Measurements from ENCODE around the gene MAP2K7. TPM values are rescaled to one million over a fixed set of nuclear protein-coding genes. Genes with fewer than 3 reads are reported as not detected.

The MAP2K7 gene
- total and polyA plus RNA-seq, 2 donors: 9.8 to 31.0 TPM

DNA sequence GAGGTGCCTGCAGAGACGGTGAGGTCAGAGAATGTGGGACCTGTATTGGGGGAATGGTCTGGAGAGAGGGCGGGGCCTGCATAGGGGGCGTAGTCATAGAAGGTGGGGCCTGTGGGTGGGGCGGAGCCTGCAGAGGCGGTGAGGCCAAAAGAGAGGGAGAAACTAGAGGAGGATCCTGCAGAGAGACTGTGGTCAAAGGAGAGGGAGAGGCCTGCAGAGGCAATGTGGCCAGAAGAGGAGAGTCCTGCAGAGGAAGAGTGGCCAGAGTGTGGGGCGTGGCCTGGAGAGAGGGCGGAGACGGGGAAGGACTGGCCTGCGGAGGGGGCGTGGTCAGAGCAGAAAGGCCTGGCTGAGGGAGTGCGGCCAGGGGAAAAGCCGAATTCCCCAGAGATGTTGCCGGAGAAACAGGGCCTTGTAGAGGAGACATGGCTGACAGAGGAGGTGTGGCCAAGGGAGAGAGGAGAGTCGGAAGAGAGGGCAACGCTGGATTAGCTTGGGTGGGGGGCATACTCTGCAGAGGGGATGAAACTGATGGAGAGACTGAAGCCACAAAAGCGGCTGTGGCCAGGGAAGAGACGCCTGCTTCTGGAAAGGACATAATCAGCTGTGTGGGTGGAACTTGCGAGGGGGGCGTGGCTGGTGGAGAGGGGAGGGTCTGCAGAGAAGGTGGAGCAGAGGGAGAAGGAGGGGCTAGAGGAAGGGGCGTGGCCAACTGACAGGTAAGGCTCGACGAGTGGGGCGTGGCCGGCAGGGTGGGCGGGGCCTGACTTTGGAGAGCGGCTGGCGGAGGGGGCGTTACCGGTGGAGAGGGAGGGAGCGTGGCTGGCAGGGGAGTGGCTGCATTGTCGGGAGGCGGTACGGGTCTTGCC is 32.0 kb upstream of the MAP2K7 start:
- no peak overlapping the region for H3K27ac ChIP-seq (ENCODE audit: low read depth)
- DNase-seq (ENCODE audit: extremely low spot score): peak; percentile 78
- H3K4me1 ChIP-seq (ENCODE audit: insufficient read depth): peaks cover 5% of the 10 kb centered on the region
- WGBS: 8% methylated on average over 33 of the region's 33 CpGs
- H3K36me3 ChIP-seq (ENCODE audit: insufficient read depth): no peaks in the 10 kb centered on the region
- H3K4me3 ChIP-seq (ENCODE audit: low read depth, low read length): no peak overlapping the region

DNA sequence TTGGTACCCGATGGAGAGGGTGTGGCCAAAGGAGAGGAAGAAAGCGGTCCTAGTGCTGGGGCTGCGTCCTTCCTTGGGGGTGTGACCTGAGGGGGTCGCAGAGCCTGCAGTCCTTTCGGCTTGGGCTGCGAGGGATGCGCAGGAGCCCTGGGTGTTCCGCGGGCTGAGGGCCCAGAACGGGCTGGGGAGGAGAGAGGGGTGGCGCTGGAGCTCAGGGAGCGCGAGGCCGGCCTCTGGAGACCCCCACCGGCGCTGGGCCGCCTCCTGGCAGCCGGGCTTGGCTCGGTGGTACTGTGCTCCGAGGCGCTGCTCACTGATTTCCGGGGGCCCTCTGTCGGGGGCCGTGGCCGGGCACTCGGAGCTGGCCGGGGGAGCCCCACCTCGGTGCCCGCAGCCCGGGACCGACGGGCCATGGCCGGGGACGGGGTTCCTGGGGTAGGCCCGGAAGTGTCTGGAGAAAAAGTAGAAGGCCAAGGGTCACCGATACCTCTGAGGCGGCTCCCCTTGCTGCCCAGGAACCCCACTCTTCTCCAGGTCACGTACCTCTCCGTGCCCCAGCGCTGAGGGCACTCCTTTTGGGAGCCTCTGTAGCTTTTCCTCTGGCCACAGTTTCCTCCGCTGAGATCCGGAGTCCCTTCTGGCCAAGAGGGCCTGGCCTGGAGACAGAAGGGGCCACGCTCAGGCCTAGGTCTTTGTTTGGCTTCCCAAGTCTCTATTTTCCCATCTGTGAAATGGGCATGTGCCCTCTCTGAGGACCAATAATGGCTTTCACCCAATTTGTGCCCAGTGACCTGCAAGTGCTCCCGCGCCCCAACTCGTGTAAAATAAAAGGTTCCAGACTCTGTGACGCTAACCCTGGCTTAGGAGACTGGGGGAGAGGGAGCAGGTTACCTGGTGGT is 31.1 kb upstream of the MAP2K7 start:
- H3K4me1 ChIP-seq (ENCODE audit: insufficient read depth): peaks cover 5% of the 10 kb centered on the region
- no peak overlapping the region for H3K4me3 ChIP-seq (ENCODE audit: low read depth, low read length)
- no peaks in the 10 kb centered on the region for H3K36me3 ChIP-seq (ENCODE audit: insufficient read depth)
- no peak overlapping the region for H3K27ac ChIP-seq (ENCODE audit: low read depth)
- no peak for DNase-seq (ENCODE audit: extremely low spot score)
- WGBS: 56% methylated on average over 47 of the region's 47 CpGs

DNA sequence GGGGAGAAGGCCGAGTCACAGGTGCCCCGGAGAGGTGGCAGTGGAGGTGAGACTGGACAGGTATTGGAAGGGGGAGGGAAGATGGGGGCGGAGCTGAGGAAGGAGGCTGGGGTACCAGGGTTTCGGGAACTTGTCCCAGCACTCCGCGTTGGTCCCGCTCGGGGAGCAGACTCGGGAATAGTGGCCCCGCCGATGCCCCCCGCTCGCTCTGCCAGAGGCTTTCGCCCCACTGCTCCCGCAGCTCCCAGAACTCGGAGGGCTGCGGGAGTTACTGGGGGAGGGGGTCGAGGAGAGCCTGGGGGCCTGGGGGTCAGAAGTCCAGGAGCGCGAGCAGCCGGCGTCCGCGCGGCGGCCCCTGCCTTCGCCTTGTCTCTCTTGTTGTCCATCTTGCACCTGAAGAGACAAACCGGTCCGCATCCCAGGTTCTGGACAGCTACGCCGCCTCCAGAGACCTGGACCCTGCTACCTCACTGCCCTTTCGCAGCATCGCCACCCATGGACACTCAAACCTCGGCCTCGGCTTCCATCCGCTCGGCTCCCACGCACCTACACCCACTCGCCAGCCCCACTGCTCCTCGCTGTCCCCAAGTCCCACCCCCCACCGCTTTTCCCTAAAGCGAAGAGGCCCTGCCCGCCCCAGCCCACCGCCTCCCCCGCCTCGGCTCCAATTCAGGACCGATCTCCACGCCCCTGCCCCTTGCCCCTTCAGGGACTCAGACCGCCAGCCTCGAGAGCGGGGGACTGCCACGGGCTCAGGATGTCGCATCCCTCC is 30.2 kb upstream of the MAP2K7 start:
- 13% methylated on average over 53 of the region's 53 CpGs for WGBS
- H3K4me3 ChIP-seq (ENCODE audit: low read depth, low read length): peak overlapping the region; percentile 29
- H3K36me3 ChIP-seq (ENCODE audit: insufficient read depth): no peaks in the 10 kb centered on the region
- no peak overlapping the region for H3K27ac ChIP-seq (ENCODE audit: low read depth)
- no peak for DNase-seq (ENCODE audit: extremely low spot score)
- peaks cover 5% of the 10 kb centered on the region for H3K4me1 ChIP-seq (ENCODE audit: insufficient read depth)

DNA sequence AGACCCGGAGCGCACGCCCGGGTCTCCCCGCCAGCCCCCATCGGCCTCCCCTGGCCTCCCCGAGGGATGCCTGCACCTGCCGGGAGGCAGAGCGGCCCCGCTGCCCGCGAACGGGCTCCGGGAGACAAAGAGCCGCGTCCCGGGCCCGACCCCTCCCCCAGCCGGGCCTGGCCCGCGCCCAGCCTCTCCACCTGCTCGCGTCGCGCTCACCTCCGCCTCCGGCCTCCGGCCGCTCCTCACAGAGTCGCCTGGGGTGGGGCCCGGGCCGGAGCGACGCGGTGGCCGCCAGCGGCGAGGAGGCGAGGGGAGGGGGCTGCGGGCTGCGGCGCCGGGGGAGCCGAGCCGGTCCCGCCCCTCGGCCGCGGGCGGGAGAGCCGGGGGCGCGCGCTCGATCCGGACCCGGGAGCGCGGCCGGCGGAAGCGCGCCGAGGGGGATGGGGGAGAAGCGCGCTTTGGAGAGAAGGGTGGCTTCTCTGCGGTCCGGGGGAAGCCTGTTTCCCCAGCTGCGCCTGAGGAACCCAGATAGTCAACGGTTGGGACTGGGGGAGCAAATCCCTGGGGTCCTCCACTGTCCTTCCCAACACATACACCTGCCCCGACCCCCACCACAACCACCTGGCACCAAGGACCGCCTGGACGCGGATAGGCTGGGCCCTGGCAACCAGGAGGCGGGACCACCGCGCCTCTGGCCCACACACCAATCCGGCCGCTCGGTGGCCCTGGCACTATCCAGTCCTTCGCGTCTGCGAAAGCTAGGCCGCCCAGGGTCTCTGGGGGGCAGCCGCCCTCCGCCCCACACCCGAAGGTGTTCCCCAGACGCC is 29.4 kb upstream of the MAP2K7 start, which contains the start of gene PRR36:
Gene PRR36, minus strand, starts transcription at position 315 of the 821 bp plus-strand sequence. CDS start 701 bp downstream, outside the sequence.
- peaks cover 3% of the 10 kb centered on the region for H3K4me1 ChIP-seq (ENCODE audit: insufficient read depth)
- WGBS: 1% methylated on average over 88 of the region's 88 CpGs
- no peaks in the 10 kb centered on the region for H3K36me3 ChIP-seq (ENCODE audit: insufficient read depth)
- no peak for DNase-seq (ENCODE audit: extremely low spot score)
- H3K27ac ChIP-seq (ENCODE audit: low read depth): no peak within 1 kb of the TSS
- peak within 1 kb of the TSS; percentile 29 for H3K4me3 ChIP-seq (ENCODE audit: low read depth, low read length)

DNA sequence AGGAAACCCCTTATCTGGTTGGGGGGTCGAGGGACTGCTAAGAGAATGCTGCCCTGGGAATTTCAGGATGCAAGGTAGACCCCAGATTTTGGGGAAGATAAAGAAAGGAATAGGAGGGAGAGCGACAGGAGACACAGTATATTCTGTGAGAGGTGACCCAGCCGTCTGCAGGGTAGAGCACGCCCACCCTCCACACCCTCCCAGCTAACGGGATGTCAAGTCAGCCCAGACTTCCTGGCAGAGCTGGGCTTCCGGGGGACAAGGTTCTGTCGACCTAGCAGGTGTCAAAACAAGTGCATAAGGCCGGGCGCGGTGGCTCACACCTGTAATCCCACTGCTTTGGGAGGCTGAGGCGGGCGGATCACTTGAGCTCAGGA is 28.8 kb upstream of the MAP2K7 start:
- no peak for DNase-seq (ENCODE audit: extremely low spot score)
- Histone ChIP-seq H3K36me3 (ENCODE audit: insufficient read depth) (no peaks in the 10 kb centered on the region), H3K4me1 (ENCODE audit: insufficient read depth) (peaks cover 3% of the 10 kb centered on the region), H3K27ac (ENCODE audit: low read depth) (no peak overlapping the region), H3K4me3 (ENCODE audit: low read depth, low read length) (no peak overlapping the region)
- 46% methylated on average over 12 of the region's 12 CpGs for WGBS

DNA sequence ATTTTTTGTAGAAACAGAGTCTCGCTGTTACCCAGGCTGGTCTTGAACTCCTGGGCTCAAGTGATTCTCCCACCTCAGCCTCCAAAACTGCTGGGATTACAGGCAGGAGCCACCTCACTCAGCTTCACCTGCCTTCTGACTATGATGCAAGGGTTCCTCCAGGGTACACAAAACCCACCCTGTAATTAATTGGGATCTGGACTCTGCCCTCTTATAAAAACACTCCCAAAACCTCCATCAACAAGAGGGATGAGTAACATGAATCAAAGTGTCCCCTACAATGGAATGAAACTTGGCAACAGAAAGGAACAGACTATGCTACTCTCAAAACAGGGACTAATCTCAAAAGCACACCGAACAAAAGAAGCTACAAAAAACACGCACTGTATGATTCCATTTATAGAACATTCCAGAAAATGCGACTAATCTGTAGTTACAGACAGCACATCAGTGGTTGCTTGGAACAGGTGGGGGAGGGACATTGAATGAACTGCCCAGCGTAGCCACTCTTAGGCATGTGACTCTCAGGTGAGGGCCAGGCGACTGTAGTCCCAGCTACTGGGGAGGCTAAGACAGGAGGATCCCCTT is 26.3 kb upstream of the MAP2K7 start:
- WGBS: 74% methylated on average over 6 of the region's 6 CpGs
- DNase-seq (ENCODE audit: extremely low spot score): no peak
- peaks cover 3% of the 10 kb centered on the region for H3K4me1 ChIP-seq (ENCODE audit: insufficient read depth)
- H3K27ac ChIP-seq (ENCODE audit: low read depth): no peak overlapping the region
- H3K36me3 ChIP-seq (ENCODE audit: insufficient read depth): no peaks in the 10 kb centered on the region
- no peak overlapping the region for H3K4me3 ChIP-seq (ENCODE audit: low read depth, low read length)

DNA sequence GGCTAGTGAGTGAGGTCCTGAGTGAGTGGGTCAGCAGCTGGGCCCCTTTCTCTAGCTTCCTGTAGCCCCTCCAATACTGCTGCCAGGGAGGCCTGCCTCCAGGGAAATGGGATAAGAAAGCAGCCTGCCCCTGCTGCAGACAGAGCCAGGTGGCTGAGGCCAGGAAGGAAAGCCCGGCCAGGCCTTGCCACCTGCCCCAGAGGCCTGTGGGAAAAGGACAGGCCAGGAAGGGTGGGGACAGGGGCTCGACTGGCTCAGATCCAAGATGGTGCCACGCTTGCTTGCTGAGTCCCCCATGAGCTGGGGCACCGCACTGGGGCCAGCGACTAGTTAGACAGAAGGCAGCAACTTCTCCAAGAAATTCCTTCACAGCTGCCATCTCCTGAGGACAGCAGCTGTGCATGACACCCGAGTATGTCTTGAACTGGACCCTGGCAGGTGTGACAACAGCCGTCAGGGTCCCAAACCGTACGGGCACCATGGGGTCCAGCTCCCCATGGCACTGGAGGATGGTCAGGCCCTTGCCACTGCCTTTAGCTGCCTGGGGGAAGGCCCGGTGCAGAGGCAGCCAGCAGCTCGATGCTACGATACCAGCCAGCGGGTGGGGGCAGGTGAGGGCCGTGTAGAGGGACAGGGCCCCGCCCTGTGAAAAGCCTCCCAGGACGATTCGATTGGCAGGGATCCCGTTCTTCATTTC is 24.4 kb upstream of the MAP2K7 start:
- H3K4me3 ChIP-seq (ENCODE audit: low read depth, low read length): no peak overlapping the region
- DNase-seq (ENCODE audit: extremely low spot score): no peak
- H3K4me1 ChIP-seq (ENCODE audit: insufficient read depth): no peaks in the 10 kb centered on the region
- H3K27ac ChIP-seq (ENCODE audit: low read depth): no peak overlapping the region
- WGBS: 73% methylated on average over 18 of the region's 18 CpGs
- H3K36me3 ChIP-seq (ENCODE audit: insufficient read depth): no peaks in the 10 kb centered on the region

DNA sequence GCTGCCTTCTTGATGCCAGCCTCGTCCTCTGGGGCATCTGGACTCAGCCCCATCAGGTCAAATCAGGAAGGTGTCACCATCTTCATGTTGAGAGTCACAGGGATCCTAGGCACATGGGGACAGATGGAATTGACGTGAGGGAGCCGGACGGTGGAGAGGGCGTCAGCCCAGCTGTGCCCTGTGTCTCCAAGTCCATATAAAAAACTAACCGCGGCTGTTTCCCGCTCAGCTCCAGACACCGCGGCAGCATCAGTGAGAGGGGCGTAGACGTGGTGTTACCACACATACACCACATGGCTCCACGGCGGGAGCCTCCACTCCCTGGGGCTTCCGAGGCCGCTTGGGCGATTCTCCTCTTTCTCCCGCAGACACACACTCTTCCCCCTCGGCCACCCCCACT is 23.8 kb upstream of the MAP2K7 start:
- no peaks in the 10 kb centered on the region for H3K4me1 ChIP-seq (ENCODE audit: insufficient read depth)
- no peak for DNase-seq (ENCODE audit: extremely low spot score)
- WGBS: 76% methylated on average over 19 of the region's 19 CpGs
- no peak overlapping the region for H3K4me3 ChIP-seq (ENCODE audit: low read depth, low read length)
- H3K36me3 ChIP-seq (ENCODE audit: insufficient read depth): no peaks in the 10 kb centered on the region
- no peak overlapping the region for H3K27ac ChIP-seq (ENCODE audit: low read depth)

DNA sequence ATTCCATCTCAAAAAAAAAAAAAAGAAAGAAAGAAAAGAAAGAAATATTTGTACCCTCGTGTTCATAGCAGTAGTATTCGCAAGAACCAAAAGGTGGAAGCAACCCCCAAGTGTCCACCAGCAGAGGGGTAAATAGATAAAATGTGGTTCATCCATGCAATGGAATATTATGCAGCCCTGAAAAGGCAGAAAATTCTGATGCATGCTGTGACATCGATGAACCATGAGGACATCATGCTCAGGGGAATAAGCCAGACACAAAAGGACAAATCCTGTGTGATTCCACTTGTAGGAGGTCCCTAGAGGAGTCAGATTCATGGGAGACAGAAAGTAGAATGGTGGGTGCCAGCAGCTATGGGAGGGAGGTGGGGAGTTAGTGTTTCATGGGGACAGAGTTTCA is 21.8 kb upstream of the MAP2K7 start:
- no peak for DNase-seq (ENCODE audit: extremely low spot score)
- Histone ChIP-seq H3K4me3 (ENCODE audit: low read depth, low read length) (no peak overlapping the region), H3K27ac (ENCODE audit: low read depth) (no peak overlapping the region), H3K36me3 (ENCODE audit: insufficient read depth) (no peaks in the 10 kb centered on the region), H3K4me1 (ENCODE audit: insufficient read depth) (no peaks in the 10 kb centered on the region)
- WGBS: 92% methylated on average over 3 of the region's 3 CpGs

DNA sequence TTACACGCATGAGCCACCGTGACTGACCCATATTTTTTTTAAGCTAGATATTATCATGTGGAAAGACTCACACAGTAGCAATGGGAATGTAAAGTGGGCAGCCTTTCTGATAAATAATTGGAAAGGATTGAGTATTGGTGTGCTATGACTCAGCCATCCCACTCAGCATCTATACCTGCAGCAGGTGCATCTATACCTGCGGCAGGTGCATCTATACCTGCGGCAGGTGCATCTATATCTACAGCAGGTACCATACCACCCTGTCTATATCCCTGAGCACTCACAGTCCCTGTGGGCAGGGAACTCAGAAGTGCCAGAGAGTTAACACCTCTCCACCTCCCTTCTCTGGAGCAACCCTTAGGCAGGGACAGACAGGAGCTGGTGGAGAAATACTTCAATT is 20.6 kb upstream of the MAP2K7 start:
- DNase-seq (ENCODE audit: extremely low spot score): no peak
- no peaks in the 10 kb centered on the region for H3K36me3 ChIP-seq (ENCODE audit: insufficient read depth)
- no peak overlapping the region for H3K4me3 ChIP-seq (ENCODE audit: low read depth, low read length)
- WGBS: 90% methylated on average over 4 of the region's 4 CpGs
- H3K27ac ChIP-seq (ENCODE audit: low read depth): no peak overlapping the region
- H3K4me1 ChIP-seq (ENCODE audit: insufficient read depth): no peaks in the 10 kb centered on the region

DNA sequence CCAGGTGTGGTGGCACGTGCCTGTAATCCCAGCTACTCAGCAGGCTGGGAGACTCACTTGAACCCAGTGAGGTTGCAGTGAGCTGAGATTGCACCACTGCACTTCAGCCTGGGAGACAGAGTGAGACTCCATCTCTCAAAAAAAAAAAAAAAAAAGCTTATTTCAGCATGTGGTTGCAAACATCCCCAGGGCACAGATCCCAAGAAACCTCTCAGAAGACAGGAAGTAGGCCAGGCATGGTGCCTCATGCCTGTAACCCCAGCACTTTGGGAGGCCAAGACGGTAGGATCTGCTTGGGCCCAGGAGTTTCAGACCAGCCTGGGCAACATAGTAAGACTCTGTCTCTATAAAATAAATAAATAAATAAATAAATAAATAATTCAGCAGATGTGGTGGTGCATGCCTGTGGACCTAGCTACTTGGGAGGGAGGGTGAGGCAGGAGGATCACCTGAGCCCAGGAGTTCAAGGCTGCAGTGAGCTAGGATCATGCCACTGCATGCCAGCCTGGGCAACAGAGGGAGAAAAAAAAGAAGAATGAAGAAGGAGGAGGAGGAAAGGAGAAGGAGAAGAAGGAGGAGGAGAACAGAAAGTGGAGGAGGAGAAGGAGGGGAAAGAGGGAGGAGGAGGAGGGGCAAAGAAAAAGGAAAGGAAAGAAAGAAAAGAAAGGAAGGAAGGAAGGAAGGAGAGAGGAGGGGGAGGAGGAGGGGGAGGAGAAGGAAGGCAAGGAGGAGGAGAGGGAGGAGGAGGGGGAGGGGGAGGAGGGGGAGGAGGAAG is 19.7 kb upstream of the MAP2K7 start:
- H3K4me3 ChIP-seq (ENCODE audit: low read depth, low read length): no peak overlapping the region
- no peaks in the 10 kb centered on the region for H3K36me3 ChIP-seq (ENCODE audit: insufficient read depth)
- no peak overlapping the region for H3K27ac ChIP-seq (ENCODE audit: low read depth)
- no peak for DNase-seq (ENCODE audit: extremely low spot score)
- H3K4me1 ChIP-seq (ENCODE audit: insufficient read depth): no peaks in the 10 kb centered on the region
- 74% methylated on average over 2 of the region's 2 CpGs for WGBS

All from urinary bladder (tissue), 4 donors.